ENCODE results near the gene MISP. TPM values are rescaled to one million over a fixed set of nuclear protein-coding genes. Genes with fewer than 3 reads are reported as not detected.

Gene MISP
- total and polyA plus RNA-seq, 2 of the 13 experiments (the other 11 are each of a cell fraction or from before 2014, with no cell fraction given), result 0.67 to 1.3 TPM

- no peak for TF ChIP-seq ZNF556 (CRISPR knock-in tag; IDR thresholded peaks at IDR 0.05; ENCODE audit: borderline replicate concordance)
- TF ChIP-seq RAD21 (CRISPR knock-in tag; IDR thresholded peaks at IDR 0.05), result peak; percentile 56; the same call in 1 of the 2 replicates
- peak; percentile 76 for TF ChIP-seq CCDC6 (CRISPR knock-in tag; IDR thresholded peaks at IDR 0.05)
- peak; percentile 44; the same call in 1 of the 2 replicates for TF ChIP-seq ZNF138 (CRISPR knock-in tag; IDR thresholded peaks at IDR 0.05; ENCODE audit: low read depth)
- TF ChIP-seq ZNF564 (CRISPR knock-in tag; IDR thresholded peaks at IDR 0.05), result 0 out of 2 replicates have a peak, but pooled peaks have one; percentile 39
- TF ChIP-seq FOXO1 (CRISPR knock-in tag; IDR thresholded peaks at IDR 0.05), result no peak
- TF ChIP-seq MAZ (IDR thresholded peaks at IDR 0.05; ENCODE audit: borderline replicate concordance, low read depth, low read length), result no peak; the same call in 1 of the 2 replicates
- TF ChIP-seq MAZ (CRISPR knock-in tag; IDR thresholded peaks at IDR 0.05; ENCODE audit: low read depth), result peak; percentile 91
- peak; percentile 79 for TF ChIP-seq MYC (CRISPR knock-in tag; IDR thresholded peaks at IDR 0.05; ENCODE audit: borderline replicate concordance)
- no peak for TF ChIP-seq SSRP1 (CRISPR knock-in tag; IDR thresholded peaks at IDR 0.05)
- 0 out of 2 replicates have a peak, but pooled peaks have one; percentile 55 for TF ChIP-seq ZSCAN20 (CRISPR knock-in tag; IDR thresholded peaks at IDR 0.05; ENCODE audit: borderline replicate concordance)
- no peak for TF ChIP-seq ZNF136 (CRISPR knock-in tag; IDR thresholded peaks at IDR 0.05; ENCODE audit: low read depth)
- TF ChIP-seq SNAI1 (CRISPR knock-in tag; IDR thresholded peaks at IDR 0.05; ENCODE audit: borderline replicate concordance), result no peak
- TF ChIP-seq ZNF253 (CRISPR knock-in tag; IDR thresholded peaks at IDR 0.05; ENCODE audit: borderline replicate concordance), result no peak
- TF ChIP-seq AGO2 (optimal IDR thresholded peaks at IDR 0.05; ENCODE audit: low read depth, low read length), result peak; percentile 94
- no peak for TF ChIP-seq ONECUT2 (CRISPR knock-in tag; IDR thresholded peaks at IDR 0.05)
- no peak for TF ChIP-seq POLR2AphosphoS5 (IDR thresholded peaks at IDR 0.05; ENCODE audit: low read depth, low read length)
- no peak; the same call in 1 of the 2 replicates for TF ChIP-seq SRY (CRISPR knock-in tag; IDR thresholded peaks at IDR 0.05)
- no peak for TF ChIP-seq ARNTL (CRISPR knock-in tag; IDR thresholded peaks at IDR 0.05)
- TF ChIP-seq HNRNPLL (IDR thresholded peaks at IDR 0.05; ENCODE audit: low read depth, low read length, poor library complexity, severe bottlenecking), result peak; percentile 19
- TF ChIP-seq TP53 (CRISPR knock-in tag; conservative IDR thresholded peaks at IDR 0.05), result no peak
- no peak for TF ChIP-seq CAMTA2 (CRISPR knock-in tag; IDR thresholded peaks at IDR 0.05; ENCODE audit: borderline replicate concordance)
- 0 out of 2 replicates have a peak, but pooled peaks have one; percentile 9 for TF ChIP-seq ZNF777 (CRISPR knock-in tag; IDR thresholded peaks at IDR 0.05)
- no peak for TF ChIP-seq ZNF512 (CRISPR knock-in tag; IDR thresholded peaks at IDR 0.05)
- TF ChIP-seq DDIT3 (CRISPR knock-in tag; IDR thresholded peaks at IDR 0.05), result no peak
- TF ChIP-seq GLI4 (CRISPR knock-in tag; IDR thresholded peaks at IDR 0.05; ENCODE audit: borderline replicate concordance), result no peak
- TF ChIP-seq MAF1 (CRISPR knock-in tag; IDR thresholded peaks at IDR 0.05; ENCODE audit: borderline replicate concordance), result no peak
- TF ChIP-seq, protein P1, sequence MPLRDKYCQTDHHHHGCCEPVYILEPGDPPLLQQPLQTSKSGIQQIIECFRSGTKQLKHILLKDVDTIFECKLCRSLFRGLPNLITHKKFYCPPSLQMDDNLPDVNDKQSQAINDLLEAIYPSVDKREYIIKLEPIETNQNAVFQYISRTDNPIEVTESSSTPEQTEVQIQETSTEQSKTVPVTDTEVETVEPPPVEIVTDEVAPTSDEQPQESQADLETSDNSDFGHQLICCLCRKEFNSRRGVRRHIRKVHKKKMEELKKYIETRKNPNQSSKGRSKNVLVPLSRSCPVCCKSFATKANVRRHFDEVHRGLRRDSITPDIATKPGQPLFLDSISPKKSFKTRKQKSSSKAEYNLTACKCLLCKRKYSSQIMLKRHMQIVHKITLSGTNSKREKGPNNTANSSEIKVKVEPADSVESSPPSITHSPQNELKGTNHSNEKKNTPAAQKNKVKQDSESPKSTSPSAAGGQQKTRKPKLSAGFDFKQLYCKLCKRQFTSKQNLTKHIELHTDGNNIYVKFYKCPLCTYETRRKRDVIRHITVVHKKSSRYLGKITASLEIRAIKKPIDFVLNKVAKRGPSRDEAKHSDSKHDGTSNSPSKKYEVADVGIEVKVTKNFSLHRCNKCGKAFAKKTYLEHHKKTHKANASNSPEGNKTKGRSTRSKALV (CRISPR knock-in tag; IDR thresholded peaks at IDR 0.05), result no peak
These were observed 46.9 kb downstream of the MISP start (continued) for GRCh38 chr19:797528-798414.

Measured in HepG2 (cell line).